AG04449 (cell line): ENCODE data around the gene STAT4.

Experiments
- CTCF ChIA-PET: fragments of 350-600 bp; formaldehyde crosslinking; extraction: SDS; loops from one replicate; lab custom pipeline; 2021; ENCODE audit warnings: antibody characterized with exemption; lab: Yijun Ruan, JAX
- POLR2A ChIA-PET: fragments of 400-600, 350-600 bp; formaldehyde crosslinking; extraction: SDS; loops from one replicate; lab custom pipeline; 2020; ENCODE audit warnings: antibody characterized with exemption, inconsistent platforms; lab: Yijun Ruan, JAX
- DNase-seq: peaks from one replicate; pipeline ENCODE4 v3.0.0-alpha.2; 2010; ENCODE audit warnings: low read depth, low spot score
- H3K4me3 ChIP-seq: 2 replicates; pipeline ENCODE4 v1.5.1; 2011; ENCODE audit warnings: low read depth, mild to moderate bottlenecking, control low read depth, low read length
- TF ChIP-seq, protein P1 (sequence below): IDR thresholded peaks from one replicate; pipeline ENCODE4 v1.5.1; 2011; ENCODE audit warnings: mild to moderate bottlenecking, moderate library complexity, low read length, control low read depth, inconsistent platforms; ENCODE audit not compliant: insufficient read depth; ENCODE audit errors: missing control alignments

STAT4 gene

GRCh38 chr2:190981333-190981732 lies 169.5 kb downstream of the STAT4 start:
- H3K4me3 ChIP-seq, result no peak overlapping the region
- no peak for DNase-seq
- POLR2A ChIA-PET, result interaction anchor here (1.0 kb wide), 1 partner anchor 13 kb away, joined by 3 read pairs; no protein-coding TSS in a partner anchor
- CTCF ChIA-PET, result no interaction called here
- TF ChIP-seq, protein P1, sequence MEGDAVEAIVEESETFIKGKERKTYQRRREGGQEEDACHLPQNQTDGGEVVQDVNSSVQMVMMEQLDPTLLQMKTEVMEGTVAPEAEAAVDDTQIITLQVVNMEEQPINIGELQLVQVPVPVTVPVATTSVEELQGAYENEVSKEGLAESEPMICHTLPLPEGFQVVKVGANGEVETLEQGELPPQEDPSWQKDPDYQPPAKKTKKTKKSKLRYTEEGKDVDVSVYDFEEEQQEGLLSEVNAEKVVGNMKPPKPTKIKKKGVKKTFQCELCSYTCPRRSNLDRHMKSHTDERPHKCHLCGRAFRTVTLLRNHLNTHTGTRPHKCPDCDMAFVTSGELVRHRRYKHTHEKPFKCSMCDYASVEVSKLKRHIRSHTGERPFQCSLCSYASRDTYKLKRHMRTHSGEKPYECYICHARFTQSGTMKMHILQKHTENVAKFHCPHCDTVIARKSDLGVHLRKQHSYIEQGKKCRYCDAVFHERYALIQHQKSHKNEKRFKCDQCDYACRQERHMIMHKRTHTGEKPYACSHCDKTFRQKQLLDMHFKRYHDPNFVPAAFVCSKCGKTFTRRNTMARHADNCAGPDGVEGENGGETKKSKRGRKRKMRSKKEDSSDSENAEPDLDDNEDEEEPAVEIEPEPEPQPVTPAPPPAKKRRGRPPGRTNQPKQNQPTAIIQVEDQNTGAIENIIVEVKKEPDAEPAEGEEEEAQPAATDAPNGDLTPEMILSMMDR, result no peak

DNA sequence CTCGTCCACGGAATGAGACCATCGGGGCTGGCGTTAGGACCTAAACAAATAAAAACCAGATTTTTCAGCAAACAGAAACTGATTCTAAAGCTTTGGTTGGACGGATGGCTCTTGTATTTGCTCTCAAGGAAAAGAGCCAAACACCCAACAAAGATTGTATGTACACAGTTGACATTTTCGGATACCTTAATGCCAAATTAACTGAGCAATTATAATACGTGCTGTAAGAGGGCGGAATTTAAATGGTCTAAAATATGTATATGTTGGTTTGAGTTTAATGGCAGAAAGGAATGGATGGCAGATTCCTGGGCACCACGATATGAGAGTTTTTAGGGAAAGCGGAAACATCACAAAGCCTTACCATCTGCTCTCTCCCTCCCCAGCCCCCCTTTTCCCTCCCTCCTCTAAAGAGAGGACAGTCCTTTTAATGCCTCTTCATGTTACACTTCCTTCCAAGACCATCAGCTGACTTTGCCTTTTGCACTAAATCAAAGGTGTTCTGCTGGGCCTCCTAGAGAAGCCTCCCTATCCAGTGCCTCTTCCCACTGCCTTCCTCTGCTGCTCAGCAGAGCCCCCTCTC lies 170.1 kb downstream of the STAT4 start:
- DNase-seq, result no peak
- TF ChIP-seq, protein P1, result no peak
- POLR2A ChIA-PET, result interaction anchor here (1.0 kb wide), 1 partner anchor 13 kb away, joined by 3 read pairs; no protein-coding TSS in a partner anchor
- H3K4me3 ChIP-seq, result no peak overlapping the region
- CTCF ChIA-PET, result interaction anchor here (1.3 kb wide), 1 partner anchor 16 kb away, joined by 4 read pairs; no protein-coding TSS in a partner anchor

- ChIA-PET CTCF (interaction anchor here (1.3 kb wide), 1 partner anchor 16 kb away, joined by 4 read pairs; no protein-coding TSS in a partner anchor), POLR2A (interaction anchor here (1.0 kb wide), 1 partner anchor 12 kb away, joined by 3 read pairs; no protein-coding TSS in a partner anchor)
- TF ChIP-seq, protein P1, result no peak
- DNase-seq, result no peak
- no peak overlapping the region for H3K4me3 ChIP-seq
Measured at GRCh38 chr2:190979906-190980629, 170.7 kb downstream of the STAT4 start.
